Prostate gland (tissue), 2 donors: ENCODE data around the gene CCSER1. TPM values are rescaled to one million over a fixed set of nuclear protein-coding genes. Genes with fewer than 3 reads are reported as not detected.

Source experiments
- DNase-seq: peaks from one replicate; pipeline ENCODE4 v3.0.0-alpha.2; 2019; ENCODE audit warnings: low spot score
- H3K27ac ChIP-seq, 2 donors: fragments of 200-600 bp; sonication (generic); 2 replicates each; pipeline ENCODE4 v1.5.1; 2017 to 2019
- H3K27me3 ChIP-seq: fragments of 200-600 bp; sonication (generic); replicated peaks from 2 replicates; pipeline ENCODE4 v1.5.1; 2019; ENCODE audit not compliant: insufficient read depth
- H3K36me3 ChIP-seq, 2 donors: fragments of 200-600 bp; sonication (generic); 1 replicate in 1 of 2; 2 replicates in 1 of 2; pipeline versions ENCODE4 v1.5.1 to v1.8.1; 2017 to 2019
- H3K4me1 ChIP-seq: fragments of 200-600 bp; sonication (generic); replicated peaks from 2 replicates; pipeline ENCODE4 v1.5.1; 2019
- H3K4me3 ChIP-seq, 2 donors: fragments of 200-600 bp; sonication (generic); 2 replicates each; pipeline ENCODE4 v1.5.1; 2017 to 2019
- H3K9me3 ChIP-seq: fragments of 200-600 bp; sonication (generic); 2 replicates; pipeline ENCODE4 v1.5.1; 2017
- POLR2A ChIP-seq: fragments of 450-650 bp; IDR thresholded peaks from one replicate; pipeline ENCODE4 v1.6.1; 2016; ENCODE audit warnings: antibody characterized with exemption, mild to moderate bottlenecking
- POLR2AphosphoS5 ChIP-seq: sonication (generic); formaldehyde crosslinking; IDR thresholded peaks from one replicate; pipeline ENCODE4 v1.6.1; 2017; ENCODE audit warnings: antibody characterized with exemption
- WGBS: methylation state at CpG from one replicate; pipeline ENCODE4 v1.1.5; 2018; 5-methylcytosine and 5-hydroxymethylcytosine counted together
- intact Hi-C: fragments of 100-400 bp; cut with DNase I; formaldehyde crosslinking; loops from one replicate; pipeline ENCODE4 v1.14.2; 2022
- total RNA-seq, 2 donors: library from RNA; depleted of rRNA; stranded (reverse); fragments of >200 nt; gene quantifications; one replicate each; pipeline ENCODE4 v1.1.0, GENCODE V29; 2016
- TF ChIP-seq, protein P1 (sequence below), 4 experiments: fragments of 200-600 bp in 2 of 4; fragments of 450-650 bp in 2 of 4; sonication (generic) in 2 of 4; IDR thresholded peaks; 1 replicate in 3 of 4; 2 replicates in 1 of 4; pipeline ENCODE4 v1.5.1; 2016 to 2019; ENCODE audit warnings: antibody characterized with exemption in 4 of 4, mild to moderate bottlenecking in 2 of 4, moderate library complexity in 2 of 4

The CCSER1 gene
- total RNA-seq, 2 donors from 2014 or later: 11.9 to 32.2 TPM

DNA sequence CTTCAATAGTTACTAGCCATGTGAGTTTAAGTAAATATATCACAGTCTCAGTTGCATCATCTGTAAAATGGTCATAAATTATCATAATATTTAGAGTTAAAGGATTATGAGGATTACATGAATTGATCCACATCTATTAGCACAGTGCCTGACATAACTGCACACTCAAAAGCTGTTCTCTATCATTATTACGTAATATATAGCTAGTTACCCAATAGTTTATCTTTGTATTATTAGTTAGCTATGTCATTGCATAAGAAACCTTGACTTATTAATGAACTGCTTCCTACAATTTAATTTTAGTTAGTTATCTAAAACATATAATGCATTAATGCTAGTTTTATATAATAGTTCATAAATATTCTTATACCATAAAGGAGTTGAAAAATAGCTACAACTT lies 1099.7 kb downstream of the CCSER1 start:
- DNase-seq: no peak
- TF ChIP-seq, protein P1, sequence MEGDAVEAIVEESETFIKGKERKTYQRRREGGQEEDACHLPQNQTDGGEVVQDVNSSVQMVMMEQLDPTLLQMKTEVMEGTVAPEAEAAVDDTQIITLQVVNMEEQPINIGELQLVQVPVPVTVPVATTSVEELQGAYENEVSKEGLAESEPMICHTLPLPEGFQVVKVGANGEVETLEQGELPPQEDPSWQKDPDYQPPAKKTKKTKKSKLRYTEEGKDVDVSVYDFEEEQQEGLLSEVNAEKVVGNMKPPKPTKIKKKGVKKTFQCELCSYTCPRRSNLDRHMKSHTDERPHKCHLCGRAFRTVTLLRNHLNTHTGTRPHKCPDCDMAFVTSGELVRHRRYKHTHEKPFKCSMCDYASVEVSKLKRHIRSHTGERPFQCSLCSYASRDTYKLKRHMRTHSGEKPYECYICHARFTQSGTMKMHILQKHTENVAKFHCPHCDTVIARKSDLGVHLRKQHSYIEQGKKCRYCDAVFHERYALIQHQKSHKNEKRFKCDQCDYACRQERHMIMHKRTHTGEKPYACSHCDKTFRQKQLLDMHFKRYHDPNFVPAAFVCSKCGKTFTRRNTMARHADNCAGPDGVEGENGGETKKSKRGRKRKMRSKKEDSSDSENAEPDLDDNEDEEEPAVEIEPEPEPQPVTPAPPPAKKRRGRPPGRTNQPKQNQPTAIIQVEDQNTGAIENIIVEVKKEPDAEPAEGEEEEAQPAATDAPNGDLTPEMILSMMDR (IDR thresholded peaks at IDR 0.05): no peak
- TF ChIP-seq POLR2A (no peak), POLR2AphosphoS5 (no peak)
- Histone ChIP-seq H3K9me3 (no peaks in the 10 kb centered on the region), H3K4me1 (no peaks in the 10 kb centered on the region), H3K27me3 (no peaks in the 10 kb centered on the region), H3K4me3 (no peak overlapping the region), H3K27ac (no peak overlapping the region), H3K36me3 (no peaks in the 10 kb centered on the region)
- 94% methylated on average over 1 of the region's 1 CpG for WGBS
- intact Hi-C loops: no loop called here

DNA sequence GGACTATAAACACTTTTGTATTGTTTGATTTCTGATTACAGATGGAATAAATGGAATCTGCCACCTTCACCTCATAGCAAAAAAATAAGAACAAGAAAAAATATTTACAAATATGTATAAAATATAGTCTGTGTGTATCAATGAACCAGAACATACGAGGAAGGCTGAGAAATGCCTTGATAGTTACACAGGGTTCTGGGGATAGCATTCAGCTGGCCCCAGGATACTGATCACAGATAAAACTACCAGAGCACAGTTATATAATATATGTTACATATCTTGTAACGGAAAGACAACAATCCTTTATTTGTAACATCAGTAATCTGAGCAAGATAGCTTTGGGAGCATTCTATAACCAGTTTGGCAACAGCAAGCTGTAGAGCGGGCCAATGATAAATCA lies 1101.5 kb downstream of the CCSER1 start:
- intact Hi-C loops: no loop called here
- WGBS: 73% methylated on average over 3 of the region's 3 CpGs
- no peak for TF ChIP-seq POLR2AphosphoS5
- TF ChIP-seq, protein P1 (IDR thresholded peaks at IDR 0.05): no peak

DNA sequence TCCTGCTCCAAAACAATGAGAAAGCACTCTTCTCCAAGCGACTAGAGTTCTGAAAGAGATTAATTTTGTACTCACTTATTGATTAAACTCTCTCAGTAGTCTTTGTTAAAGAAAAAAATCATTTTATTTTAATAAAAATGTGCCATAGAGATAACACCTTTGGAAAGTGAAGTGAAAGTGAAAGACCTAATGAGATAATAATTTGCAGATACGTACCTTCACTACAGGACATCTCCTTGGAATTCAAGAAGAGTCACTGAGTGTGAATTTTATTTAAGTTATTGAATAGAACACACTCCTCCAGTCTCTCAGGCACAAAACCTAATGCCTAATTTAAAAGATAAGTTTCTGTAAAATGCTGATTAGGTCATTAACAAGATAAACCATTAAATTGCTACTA lies 1106.0 kb downstream of the CCSER1 start:
- H3K27me3 ChIP-seq: no peaks in the 10 kb centered on the region
- H3K4me3 ChIP-seq: no peak overlapping the region
- TF ChIP-seq, protein P1 (IDR thresholded peaks at IDR 0.05): no peak
- TF ChIP-seq POLR2A: no peak
- TF ChIP-seq POLR2AphosphoS5: no peak
- no peaks in the 10 kb centered on the region for H3K9me3 ChIP-seq
- WGBS: 80% methylated on average over 2 of the region's 2 CpGs
- no peaks in the 10 kb centered on the region for H3K4me1 ChIP-seq
- intact Hi-C loops: no loop called here
- no peak for DNase-seq
- H3K36me3 ChIP-seq: no peaks in the 10 kb centered on the region
- H3K27ac ChIP-seq: no peak overlapping the region

More for the DNA sequence above, 1101.5 kb downstream of the CCSER1 start:
- no peak for DNase-seq
- no peaks in the 10 kb centered on the region for H3K4me1 ChIP-seq
- H3K4me3 ChIP-seq: no peak overlapping the region
- H3K27ac ChIP-seq: no peak overlapping the region
- no peaks in the 10 kb centered on the region for H3K36me3 ChIP-seq
- H3K9me3 ChIP-seq: no peaks in the 10 kb centered on the region
- H3K27me3 ChIP-seq: no peaks in the 10 kb centered on the region

DNA sequence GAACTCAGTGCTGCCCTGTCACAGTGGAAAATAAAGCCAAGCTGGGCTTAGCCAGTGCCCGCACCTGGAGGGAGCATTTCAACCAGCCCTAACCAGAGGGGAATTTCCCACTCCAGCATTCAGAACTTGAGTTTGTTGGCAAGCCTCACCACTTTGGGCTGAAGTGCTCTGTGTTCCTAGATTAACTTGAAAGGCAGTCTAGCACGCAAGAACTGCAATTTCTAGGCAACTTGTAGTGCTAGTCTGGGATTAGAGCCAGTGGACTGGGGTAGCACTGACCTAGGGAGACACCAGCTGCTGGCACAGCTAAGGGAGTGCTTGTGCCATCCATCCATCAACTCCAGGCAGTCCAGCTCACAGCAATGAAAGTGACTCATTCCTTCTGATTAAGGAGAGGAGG lies 1115.9 kb downstream of the CCSER1 start:
- TF ChIP-seq POLR2A (no peak), POLR2AphosphoS5 (no peak)
- TF ChIP-seq, protein P1 (IDR thresholded peaks at IDR 0.05): no peak
- no peaks in the 10 kb centered on the region for H3K36me3 ChIP-seq
- 38% methylated on average over 2 of the region's 2 CpGs for WGBS
- H3K9me3 ChIP-seq: no peaks in the 10 kb centered on the region
- intact Hi-C loops: no loop called here
- no peak overlapping the region for H3K27ac ChIP-seq
- no peaks in the 10 kb centered on the region for H3K4me1 ChIP-seq
- no peak for DNase-seq
- H3K4me3 ChIP-seq: no peak overlapping the region
- H3K27me3 ChIP-seq: no peaks in the 10 kb centered on the region

DNA sequence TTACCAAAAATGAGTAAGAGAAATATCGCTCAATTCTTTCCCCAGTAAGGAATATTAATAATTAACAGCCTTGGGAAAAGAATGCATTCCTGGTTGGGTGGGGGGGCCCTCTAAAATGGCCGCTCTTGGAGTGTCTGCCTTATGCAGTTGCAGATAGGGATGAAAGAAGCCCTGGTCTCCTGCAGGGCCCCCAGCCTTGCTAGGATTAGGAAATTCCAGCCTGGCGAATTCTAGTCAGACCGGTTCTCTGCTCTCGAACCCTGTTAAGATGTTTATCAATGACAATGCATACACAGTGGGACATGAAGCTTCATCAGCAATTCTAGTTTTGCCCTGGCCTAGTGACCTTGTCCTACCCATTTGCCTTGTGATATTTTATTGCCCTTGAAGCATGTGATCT lies 1128.8 kb downstream of the CCSER1 start:
- Histone ChIP-seq H3K4me1 (no peaks in the 10 kb centered on the region), H3K4me3 (no peak overlapping the region), H3K36me3 (no peaks in the 10 kb centered on the region), H3K27me3 (no peaks in the 10 kb centered on the region), H3K27ac (no peak overlapping the region), H3K9me3 (no peaks in the 10 kb centered on the region)
- TF ChIP-seq, protein P1 (IDR thresholded peaks at IDR 0.05): no peak
- TF ChIP-seq POLR2A (no peak), POLR2AphosphoS5 (no peak)
- DNase-seq: no peak
- WGBS: 85% methylated on average over 5 of the region's 5 CpGs
- intact Hi-C loops: no loop called here
